NCI-H1694 treated with DMSO at 0.1 percent for 48 hours (cell line): ENCODE results near the gene GRID2.
"Not testable (repeated sequence)": the region's sequence is repeated elsewhere in the genome, so short reads cannot be mapped to it uniquely, and the experiment has no call there.

Experiments
- DNase-seq: peaks from one replicate; lab custom pipeline; 2025; lab: John Stamatoyannopoulos, UW

Gene GRID2

GRCh38 chr4:93671093-93671492, 1367.3 kb downstream of the GRID2 start:
- DNase-seq: no peak

GRCh38 chr4:93676937-93677336, 1373.2 kb downstream of the GRID2 start:
- DNase-seq: not testable (repeated sequence)

- no peak for DNase-seq
Observed at GRCh38 chr4:93684571-93684970, 1380.8 kb downstream of the GRID2 start.

- DNase-seq: no peak
Observed at GRCh38 chr4:93687304-93687703, 1383.5 kb downstream of the GRID2 start.

GRCh38 chr4:93688978-93689377, 1385.2 kb downstream of the GRID2 start:
- no peak for DNase-seq

GRCh38 chr4:93693141-93693540, 1389.4 kb downstream of the GRID2 start:
- no peak for DNase-seq

- DNase-seq: no peak
Observed at GRCh38 chr4:93698686-93699085, 1394.9 kb downstream of the GRID2 start.

- DNase-seq: no peak
Observed at GRCh38 chr4:93700571-93700970, 1396.8 kb downstream of the GRID2 start.

GRCh38 chr4:93710101-93710846, 1406.5 kb downstream of the GRID2 start:
- DNase-seq: no peak

GRCh38 chr4:93710847-93711430, 1407.2 kb downstream of the GRID2 start:
- DNase-seq: no peak

- no peak for DNase-seq
Observed at GRCh38 chr4:93718233-93718632, 1414.5 kb downstream of the GRID2 start.

GRCh38 chr4:93719552-93719951, 1415.8 kb downstream of the GRID2 start:
- no peak for DNase-seq

GRCh38 chr4:93722446-93722845, 1418.7 kb downstream of the GRID2 start:
- no peak for DNase-seq

GRCh38 chr4:93730251-93730650, 1426.5 kb downstream of the GRID2 start:
- DNase-seq: no peak

- no peak for DNase-seq
Observed at GRCh38 chr4:93730760-93731159, 1427.0 kb downstream of the GRID2 start.

- DNase-seq: no peak
Observed at GRCh38 chr4:93731456-93731855, 1427.7 kb downstream of the GRID2 start.

- DNase-seq: no peak
Observed at GRCh38 chr4:93732509-93732908, 1428.7 kb downstream of the GRID2 start.

- no peak for DNase-seq
Observed at GRCh38 chr4:93740890-93741289, 1437.1 kb downstream of the GRID2 start.

GRCh38 chr4:93743022-93743421, 1439.3 kb downstream of the GRID2 start:
- no peak for DNase-seq

- DNase-seq: no peak
Observed at GRCh38 chr4:93743635-93744034, 1439.9 kb downstream of the GRID2 start.

- DNase-seq: no peak
Observed at GRCh38 chr4:93744961-93745360, 1441.2 kb downstream of the GRID2 start.

GRCh38 chr4:93746031-93746430, 1442.3 kb downstream of the GRID2 start:
- DNase-seq: no peak

- no peak for DNase-seq
Observed at GRCh38 chr4:93747220-93747619, 1443.5 kb downstream of the GRID2 start.
